DND-41 (cell line): ENCODE results near the gene ADIPOQ.

ENCODE experiments used
- EZH2 ChIP-seq: IDR thresholded peaks from 3 replicates; pipeline ENCODE4 v1.6.1; 2012; ENCODE audit warnings: borderline replicate concordance, low read depth, mild to moderate bottlenecking, moderate library complexity, low read length, inconsistent platforms; ENCODE audit not compliant: severe bottlenecking
- TF ChIP-seq, protein P1 (sequence below): IDR thresholded peaks from 2 replicates; pipeline ENCODE4 v1.5.1; 2012; ENCODE audit warnings: borderline replicate concordance, low read length, moderate library complexity, mild to moderate bottlenecking; ENCODE audit not compliant: poor library complexity, severe bottlenecking; ENCODE audit errors: extremely low read depth

DNA sequence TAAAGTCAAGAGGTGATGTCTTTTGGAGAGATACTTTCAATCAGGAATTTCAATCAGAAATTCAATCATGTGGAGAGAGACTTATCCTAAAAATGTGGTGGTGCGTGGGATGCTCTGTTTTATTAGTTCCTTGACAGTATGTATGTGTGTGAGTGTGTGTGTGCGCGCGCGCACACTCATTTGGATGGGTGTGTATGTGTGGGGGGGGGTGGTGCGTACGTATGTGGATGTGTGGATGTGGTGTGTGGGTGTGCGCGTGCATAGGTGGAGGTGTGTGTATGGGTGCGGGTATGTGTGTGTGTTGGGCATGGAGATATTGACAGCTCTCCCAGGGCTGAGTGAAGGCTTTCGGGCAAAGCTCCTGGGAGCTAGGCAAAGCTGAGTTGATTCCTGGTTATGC lies 2.4 kb downstream of the ADIPOQ start:
- TF ChIP-seq, protein P1, sequence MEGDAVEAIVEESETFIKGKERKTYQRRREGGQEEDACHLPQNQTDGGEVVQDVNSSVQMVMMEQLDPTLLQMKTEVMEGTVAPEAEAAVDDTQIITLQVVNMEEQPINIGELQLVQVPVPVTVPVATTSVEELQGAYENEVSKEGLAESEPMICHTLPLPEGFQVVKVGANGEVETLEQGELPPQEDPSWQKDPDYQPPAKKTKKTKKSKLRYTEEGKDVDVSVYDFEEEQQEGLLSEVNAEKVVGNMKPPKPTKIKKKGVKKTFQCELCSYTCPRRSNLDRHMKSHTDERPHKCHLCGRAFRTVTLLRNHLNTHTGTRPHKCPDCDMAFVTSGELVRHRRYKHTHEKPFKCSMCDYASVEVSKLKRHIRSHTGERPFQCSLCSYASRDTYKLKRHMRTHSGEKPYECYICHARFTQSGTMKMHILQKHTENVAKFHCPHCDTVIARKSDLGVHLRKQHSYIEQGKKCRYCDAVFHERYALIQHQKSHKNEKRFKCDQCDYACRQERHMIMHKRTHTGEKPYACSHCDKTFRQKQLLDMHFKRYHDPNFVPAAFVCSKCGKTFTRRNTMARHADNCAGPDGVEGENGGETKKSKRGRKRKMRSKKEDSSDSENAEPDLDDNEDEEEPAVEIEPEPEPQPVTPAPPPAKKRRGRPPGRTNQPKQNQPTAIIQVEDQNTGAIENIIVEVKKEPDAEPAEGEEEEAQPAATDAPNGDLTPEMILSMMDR = no peak
- TF ChIP-seq EZH2 = no peak
